Panc1 (cell line): ENCODE measurements around the gene RIPPLY3. TPM values are rescaled to one million over a fixed set of nuclear protein-coding genes. Genes with fewer than 3 reads are reported as not detected.

ENCODE experiments used
- ATAC-seq: fragments of 200-7000 bp; cut with Tn5 transposase; 2 replicates; pipeline ENCODE4 v1.9.1; 2020; ENCODE audit warnings: mild to moderate bottlenecking, moderate library complexity
- BruUV-seq: library from RNA; stranded (reverse); fragments of 400-500 nt; replicated peaks from 2 replicates; lab custom pipeline; 2021; lab: Mats Ljungman, UMichigan
- CTCF ChIA-PET: fragments of 300-600 bp; sonication (Branson Sonifier 250); formaldehyde crosslinking; loops from one replicate; lab custom pipeline; 2022; ENCODE audit warnings: antibody characterized with exemption; lab: Charles Lee
- POLR2A ChIA-PET: fragments of 300-600 bp; sonication (Branson Sonifier 250); formaldehyde crosslinking; loops from one replicate; lab custom pipeline; 2022; ENCODE audit warnings: antibody characterized with exemption; lab: Charles Lee
- DNase-seq: peaks from one replicate; pipeline ENCODE4 v3.0.0-alpha.2; 2010; ENCODE audit warnings: low read depth, low spot score
- H3K27ac ChIP-seq: 2 replicates; pipeline ENCODE4 v1.5.1; 2011; ENCODE audit warnings: mild to moderate bottlenecking, low read length, inconsistent platforms
- H3K27me3 ChIP-seq: fragments of 200-500 bp; sonication (Bioruptor generic); 2 replicates; pipeline ENCODE4 v1.6.0; 2014; ENCODE audit warnings: low read length, inconsistent platforms; ENCODE audit not compliant: control insufficient read depth, insufficient read depth
- H3K36me3 ChIP-seq: fragments of 200-500 bp; sonication (Bioruptor generic); 2 replicates; pipeline ENCODE4 v1.5.1; 2014; ENCODE audit warnings: inconsistent platforms, mild to moderate bottlenecking, low read length, moderate library complexity; ENCODE audit not compliant: control insufficient read depth, insufficient read depth
- H3K4me1 ChIP-seq: 2 replicates; pipeline ENCODE4 v1.5.1; 2011; ENCODE audit warnings: inconsistent platforms, mild to moderate bottlenecking, low read length, moderate library complexity; ENCODE audit not compliant: control insufficient read depth, insufficient read depth
- H3K4me3 ChIP-seq, 2 experiments: 2 replicates each; pipeline ENCODE4 v1.5.1; 2011 to 2012; ENCODE audit warnings: low read depth in 2 of 2, low read length in 2 of 2, mild to moderate bottlenecking in 2 of 2, inconsistent platforms in 1 of 2, moderate library complexity in 1 of 2
- H3K9me3 ChIP-seq: fragments of 200-500 bp; sonication (Bioruptor generic); 2 replicates; pipeline ENCODE4 v1.5.1; 2014; ENCODE audit warnings: low read depth, mild to moderate bottlenecking, inconsistent platforms, low read length, moderate library complexity; ENCODE audit not compliant: control insufficient read depth, insufficient read depth
- POLR2AphosphoS5 ChIP-seq: IDR thresholded peaks from 2 replicates; pipeline ENCODE4 v1.6.1; 2012; ENCODE audit warnings: mild to moderate bottlenecking, low read depth, low read length, moderate library complexity
- SIN3A ChIP-seq: IDR thresholded peaks from 2 replicates; pipeline ENCODE4 v1.6.1; 2012; ENCODE audit warnings: low read depth, mild to moderate bottlenecking, low read length, moderate library complexity, borderline replicate concordance; ENCODE audit not compliant: insufficient read depth
- TCF7L2 ChIP-seq: IDR thresholded peaks from 2 replicates; pipeline ENCODE4 v1.6.1; 2011; ENCODE audit warnings: mild to moderate bottlenecking, low read depth, low read length, inconsistent platforms
- in situ Hi-C: cut with HindIII; loops from 2 replicates; pipeline ENCODE4 v1.10.0; 2016; ENCODE audit warnings: low sequenced_read_pairs, low pct_unique_long_range_greater_than_20kb
- intact Hi-C: fragments of 100-400 bp; cut with micrococcal nuclease; formaldehyde crosslinking; loops from one replicate; pipeline ENCODE4 v1.10.0; 2022; ENCODE audit not compliant: unreplicated experiment
- total RNA-seq: library from RNA; stranded (reverse); gene quantifications from one replicate; pipeline ENCODE4 v1.2.1, GENCODE V29; 2021; ENCODE audit not compliant: unreplicated experiment
- TF ChIP-seq, protein P1 (sequence below): fragments of 450-650 bp; IDR thresholded peaks from 2 replicates; pipeline ENCODE4 v1.5.1; 2017; ENCODE audit warnings: mild to moderate bottlenecking
- TF ChIP-seq, protein P2 (sequence below), 2 experiments: IDR thresholded peaks; 2 replicates each; pipeline ENCODE4 v1.6.1; 2011 to 2012; ENCODE audit warnings: low read depth in 2 of 2, control low read depth in 1 of 2, low read length in 1 of 2, mild to moderate bottlenecking in 1 of 2, moderate library complexity in 1 of 2; ENCODE audit not compliant: insufficient read depth in 1 of 2

RIPPLY3 gene
- total RNA-seq, 1 experiment from 2014 or later = 1.2 TPM

DNA sequence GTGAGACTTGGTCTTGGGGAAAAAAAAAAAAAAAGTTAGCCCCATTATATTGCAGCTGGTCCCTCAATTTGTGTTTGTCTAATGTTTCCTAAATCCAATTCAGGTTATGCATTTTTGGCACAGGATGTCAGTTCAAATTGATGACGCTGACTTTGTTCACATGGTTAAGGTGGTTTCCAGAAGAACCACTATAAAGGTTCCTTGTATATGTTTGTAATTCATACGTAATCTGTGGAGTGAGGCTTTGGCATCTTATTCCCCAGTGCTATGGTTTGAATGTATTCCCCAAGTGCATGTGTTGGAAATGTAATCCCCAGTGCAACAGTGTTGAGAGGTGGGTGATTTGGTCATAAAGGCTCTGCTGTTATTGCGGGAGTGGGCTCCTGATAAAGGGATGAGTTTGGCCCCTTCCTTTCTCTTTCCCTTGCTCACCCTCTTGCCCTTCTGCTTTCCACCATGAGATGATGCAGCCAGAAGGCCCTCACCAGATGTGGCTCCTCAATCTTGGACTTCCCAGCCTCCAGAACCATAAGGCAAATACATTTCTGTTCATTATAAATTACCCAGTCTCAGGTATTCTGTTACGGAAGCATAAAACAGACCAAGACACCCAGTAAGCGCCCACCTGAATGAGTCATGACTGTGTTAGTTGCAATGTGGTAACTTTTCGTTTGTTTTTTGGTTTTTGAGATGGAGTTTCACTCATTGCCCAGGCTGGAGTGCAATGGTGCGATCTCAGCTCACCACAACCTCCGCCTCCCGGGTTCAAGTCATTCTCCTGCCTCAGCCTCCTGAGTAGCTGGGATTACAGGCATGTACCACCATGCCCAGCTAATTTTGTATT is 20.5 kb upstream of the RIPPLY3 start:
- intact Hi-C loops = no loop called here
- TF ChIP-seq, protein P1, sequence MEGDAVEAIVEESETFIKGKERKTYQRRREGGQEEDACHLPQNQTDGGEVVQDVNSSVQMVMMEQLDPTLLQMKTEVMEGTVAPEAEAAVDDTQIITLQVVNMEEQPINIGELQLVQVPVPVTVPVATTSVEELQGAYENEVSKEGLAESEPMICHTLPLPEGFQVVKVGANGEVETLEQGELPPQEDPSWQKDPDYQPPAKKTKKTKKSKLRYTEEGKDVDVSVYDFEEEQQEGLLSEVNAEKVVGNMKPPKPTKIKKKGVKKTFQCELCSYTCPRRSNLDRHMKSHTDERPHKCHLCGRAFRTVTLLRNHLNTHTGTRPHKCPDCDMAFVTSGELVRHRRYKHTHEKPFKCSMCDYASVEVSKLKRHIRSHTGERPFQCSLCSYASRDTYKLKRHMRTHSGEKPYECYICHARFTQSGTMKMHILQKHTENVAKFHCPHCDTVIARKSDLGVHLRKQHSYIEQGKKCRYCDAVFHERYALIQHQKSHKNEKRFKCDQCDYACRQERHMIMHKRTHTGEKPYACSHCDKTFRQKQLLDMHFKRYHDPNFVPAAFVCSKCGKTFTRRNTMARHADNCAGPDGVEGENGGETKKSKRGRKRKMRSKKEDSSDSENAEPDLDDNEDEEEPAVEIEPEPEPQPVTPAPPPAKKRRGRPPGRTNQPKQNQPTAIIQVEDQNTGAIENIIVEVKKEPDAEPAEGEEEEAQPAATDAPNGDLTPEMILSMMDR = no peak
- Histone ChIP-seq H3K9me3 (no peaks in the 10 kb centered on the region), H3K4me1 (peaks cover 4% of the 10 kb centered on the region; the same call in 1 of the 2 replicates), H3K27ac (no peak overlapping the region), H3K36me3 (no peaks in the 10 kb centered on the region), H3K4me3 (no peak overlapping the region), H3K27me3 (no peaks in the 10 kb centered on the region)
- BruUV-seq = no TSS peak
- DNase-seq (no peak), ATAC-seq (no peak)
- in situ Hi-C loops = no loop called here
- ChIA-PET CTCF (no interaction called here), POLR2A (no interaction called here)

DNA sequence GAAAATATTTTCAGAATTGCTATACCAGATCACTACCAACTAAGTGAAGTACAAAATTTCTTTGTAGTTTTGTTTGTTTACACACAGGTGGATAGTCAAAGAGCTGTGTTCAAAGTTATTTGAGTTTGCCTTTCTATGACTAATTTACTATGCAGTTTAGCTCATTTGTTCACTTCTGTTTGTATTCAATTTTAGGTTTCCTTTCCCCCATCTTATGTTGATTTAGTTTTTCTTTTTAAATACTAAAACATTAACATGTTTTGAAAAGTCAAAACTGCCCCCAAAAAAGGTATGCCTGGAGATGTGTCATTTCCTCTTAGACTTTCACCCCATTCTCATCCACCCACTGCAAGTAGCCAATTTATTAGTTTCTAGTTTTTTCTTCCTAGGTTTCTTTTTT is 18.7 kb upstream of the RIPPLY3 start:
- H3K27me3 ChIP-seq = no peaks in the 10 kb centered on the region
- ATAC-seq = no peak
- no peak for DNase-seq
- no peak overlapping the region for H3K4me3 ChIP-seq
- no peaks in the 10 kb centered on the region for H3K9me3 ChIP-seq
- BruUV-seq = no TSS peak
- H3K4me1 ChIP-seq = peaks cover 4% of the 10 kb centered on the region; the same call in 1 of the 2 replicates
- POLR2A ChIA-PET = no interaction called here
- no peaks in the 10 kb centered on the region for H3K36me3 ChIP-seq
- no peak overlapping the region for H3K27ac ChIP-seq
- intact Hi-C loops (no loop called here), in situ Hi-C loops (no loop called here)
- CTCF ChIA-PET = no interaction called here
- TF ChIP-seq, protein P1 = no peak
- no peak for TF ChIP-seq POLR2AphosphoS5
- TF ChIP-seq TCF7L2 = no peak
- TF ChIP-seq SIN3A = no peak
- TF ChIP-seq, protein P2, sequence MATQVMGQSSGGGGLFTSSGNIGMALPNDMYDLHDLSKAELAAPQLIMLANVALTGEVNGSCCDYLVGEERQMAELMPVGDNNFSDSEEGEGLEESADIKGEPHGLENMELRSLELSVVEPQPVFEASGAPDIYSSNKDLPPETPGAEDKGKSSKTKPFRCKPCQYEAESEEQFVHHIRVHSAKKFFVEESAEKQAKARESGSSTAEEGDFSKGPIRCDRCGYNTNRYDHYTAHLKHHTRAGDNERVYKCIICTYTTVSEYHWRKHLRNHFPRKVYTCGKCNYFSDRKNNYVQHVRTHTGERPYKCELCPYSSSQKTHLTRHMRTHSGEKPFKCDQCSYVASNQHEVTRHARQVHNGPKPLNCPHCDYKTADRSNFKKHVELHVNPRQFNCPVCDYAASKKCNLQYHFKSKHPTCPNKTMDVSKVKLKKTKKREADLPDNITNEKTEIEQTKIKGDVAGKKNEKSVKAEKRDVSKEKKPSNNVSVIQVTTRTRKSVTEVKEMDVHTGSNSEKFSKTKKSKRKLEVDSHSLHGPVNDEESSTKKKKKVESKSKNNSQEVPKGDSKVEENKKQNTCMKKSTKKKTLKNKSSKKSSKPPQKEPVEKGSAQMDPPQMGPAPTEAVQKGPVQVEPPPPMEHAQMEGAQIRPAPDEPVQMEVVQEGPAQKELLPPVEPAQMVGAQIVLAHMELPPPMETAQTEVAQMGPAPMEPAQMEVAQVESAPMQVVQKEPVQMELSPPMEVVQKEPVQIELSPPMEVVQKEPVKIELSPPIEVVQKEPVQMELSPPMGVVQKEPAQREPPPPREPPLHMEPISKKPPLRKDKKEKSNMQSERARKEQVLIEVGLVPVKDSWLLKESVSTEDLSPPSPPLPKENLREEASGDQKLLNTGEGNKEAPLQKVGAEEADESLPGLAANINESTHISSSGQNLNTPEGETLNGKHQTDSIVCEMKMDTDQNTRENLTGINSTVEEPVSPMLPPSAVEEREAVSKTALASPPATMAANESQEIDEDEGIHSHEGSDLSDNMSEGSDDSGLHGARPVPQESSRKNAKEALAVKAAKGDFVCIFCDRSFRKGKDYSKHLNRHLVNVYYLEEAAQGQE (IDR thresholded peaks at IDR 0.05; ENCODE audit: insufficient read depth in 1 of 2, low read depth in 2 of 2, low read length in 1 of 2) = no peak
